Measurements from ENCODE around the gene LDAF1.

The LDAF1 gene

DNA sequence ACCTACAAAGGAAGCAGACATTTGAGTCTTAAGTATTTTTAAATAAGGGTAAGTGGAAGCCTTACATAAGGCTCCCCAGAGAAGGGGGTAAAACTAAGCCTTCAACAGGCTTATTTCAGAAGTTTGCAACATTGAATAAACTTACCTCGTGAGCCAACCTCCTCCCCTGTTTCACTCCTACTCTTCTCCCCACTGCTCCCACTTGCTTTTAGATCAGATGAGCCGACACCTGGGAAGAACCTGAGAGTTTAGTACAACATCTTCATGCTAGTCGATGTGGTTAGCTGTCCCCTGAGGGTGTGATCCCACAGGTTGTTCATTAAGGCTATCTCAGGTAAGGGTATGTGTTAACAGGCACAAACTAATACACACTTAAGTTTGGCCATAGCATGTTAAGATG is 39.1 kb downstream of the LDAF1 start:
- no peak for DNase-seq

DNA sequence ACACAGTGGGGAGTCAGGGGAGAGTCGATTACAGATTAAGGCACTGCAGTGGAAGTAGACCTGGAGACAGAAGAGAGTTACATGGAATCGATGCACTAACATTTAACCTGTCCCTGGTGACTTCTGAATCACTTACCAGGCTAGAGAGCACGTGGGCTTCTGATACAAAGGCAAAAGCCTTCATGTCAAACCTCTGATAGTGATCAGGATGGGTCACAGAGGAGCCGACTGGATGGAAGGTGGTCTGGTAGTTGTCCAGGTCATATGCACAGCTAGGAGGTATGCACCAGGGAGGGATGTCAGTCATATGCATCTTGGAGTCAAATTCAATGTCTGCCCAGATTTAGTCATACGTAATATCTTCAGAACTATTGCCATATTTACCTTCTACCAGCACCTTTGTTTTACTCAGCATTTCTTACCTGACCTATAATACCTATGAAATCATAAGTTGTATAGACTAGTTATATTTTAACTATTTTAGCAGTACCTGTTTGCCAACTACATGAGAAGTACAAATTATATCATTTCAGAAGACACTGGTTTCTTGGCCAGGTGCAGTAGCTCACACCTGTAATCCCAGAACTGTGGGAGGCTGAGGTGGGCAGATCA is 41.2 kb downstream of the LDAF1 start:
- DNase-seq, result no peak

DNA sequence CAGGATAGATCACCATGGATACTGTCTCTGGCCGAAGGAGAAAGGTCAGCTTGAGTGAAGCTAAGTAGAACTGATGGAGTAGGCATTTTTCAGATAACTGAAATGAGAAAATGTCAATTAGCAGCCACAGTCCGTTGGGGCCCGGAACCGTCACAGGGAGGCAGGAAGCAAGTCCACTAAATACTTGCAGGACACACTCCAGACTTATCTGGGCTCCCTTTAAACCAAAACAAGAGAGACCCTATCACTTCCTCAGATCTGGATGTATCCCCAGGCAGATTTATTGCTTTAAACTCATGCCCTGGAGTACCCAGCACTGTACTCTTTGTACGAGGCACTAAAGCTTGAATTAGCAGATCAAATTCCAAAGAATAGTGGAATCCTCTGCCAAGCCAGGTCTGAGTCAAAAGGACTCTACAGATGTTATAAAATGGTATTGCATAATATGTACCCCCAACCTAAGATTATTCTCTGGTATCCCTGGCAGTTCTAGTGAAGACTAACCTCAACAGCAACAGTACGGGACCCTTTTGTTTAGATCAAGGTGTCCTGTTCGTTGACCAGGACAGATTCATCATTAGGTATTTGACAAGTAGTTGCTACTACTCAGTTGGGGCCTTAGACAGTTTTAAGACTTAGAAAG is 44.8 kb downstream of the LDAF1 start:
- no peak for DNase-seq

DNA sequence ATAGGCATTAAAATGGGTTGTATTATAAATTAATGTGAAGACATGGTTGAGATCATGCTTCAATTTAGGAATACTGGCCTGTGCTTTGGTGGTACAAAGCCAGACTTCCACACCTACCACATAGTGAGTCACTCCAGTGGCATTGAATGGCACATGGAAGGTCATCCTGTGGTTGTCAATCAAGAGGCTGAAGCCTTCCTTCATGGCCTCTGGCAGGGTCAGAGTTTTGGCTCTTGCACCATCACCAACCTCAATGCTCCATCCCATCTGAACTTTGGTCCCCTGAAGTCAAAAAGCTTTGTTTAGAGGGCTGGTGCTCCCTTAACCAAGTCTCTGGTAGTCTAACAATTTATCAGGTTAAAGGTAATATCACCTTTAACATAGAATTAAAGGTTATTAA is 46.8 kb downstream of the LDAF1 start:
- DNase-seq, result no peak

DNA sequence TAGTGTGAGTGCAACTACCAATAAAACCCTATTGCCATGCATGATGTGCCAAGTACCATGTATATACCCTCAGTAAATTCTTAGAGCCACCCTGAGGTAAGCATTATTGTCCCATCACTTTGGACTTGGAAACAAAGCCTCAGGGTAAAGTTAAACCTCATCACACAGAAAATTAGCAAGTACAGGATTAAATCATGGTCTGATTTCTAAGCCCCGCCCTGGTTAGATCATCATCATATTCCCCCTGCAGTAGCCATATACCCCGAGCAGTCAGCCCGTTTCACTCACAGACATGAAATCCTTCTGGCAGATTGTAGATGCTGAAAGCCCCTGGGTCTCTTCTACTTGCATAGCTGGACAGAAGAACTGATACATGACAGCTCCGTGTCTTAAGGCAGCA is 48.1 kb downstream of the LDAF1 start:
- no peak for DNase-seq

DNA sequence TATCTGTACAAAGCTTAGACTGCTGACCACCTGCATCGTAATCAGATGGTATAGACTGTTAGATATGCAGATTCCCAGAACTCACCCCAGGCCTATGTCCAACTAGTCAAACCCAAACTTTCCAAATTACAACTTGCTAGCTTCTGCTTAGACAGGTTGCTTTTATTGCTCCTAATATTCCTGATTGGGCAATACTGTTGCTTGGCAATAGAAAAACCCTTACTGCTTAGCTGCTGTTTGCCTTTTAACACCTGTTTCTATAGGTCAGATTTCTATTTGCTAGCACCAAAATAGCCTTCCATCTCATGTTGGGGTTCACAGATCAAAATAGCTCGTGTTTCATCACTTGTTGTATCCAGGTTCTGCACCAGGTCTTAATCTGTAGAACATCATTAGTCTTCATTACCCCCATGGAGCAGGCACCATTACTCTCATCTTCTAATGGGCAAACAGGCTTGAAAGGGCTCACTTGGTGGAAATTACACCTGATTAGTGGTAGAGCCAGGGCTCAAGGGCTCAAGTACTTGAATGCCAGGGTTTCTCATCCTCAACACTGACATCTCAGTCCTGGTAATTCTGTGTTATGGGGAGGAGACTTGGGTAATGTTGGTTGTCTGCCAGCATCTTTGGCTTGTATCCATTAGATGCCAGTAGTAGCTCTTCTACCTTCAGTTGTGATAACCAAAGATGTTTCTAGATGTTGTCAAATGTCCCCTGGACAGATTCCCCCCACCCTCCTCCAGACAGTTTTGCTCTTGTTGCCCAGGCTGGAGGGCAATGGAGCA is 50.2 kb downstream of the LDAF1 start:
- DNase-seq, result no peak

DNA sequence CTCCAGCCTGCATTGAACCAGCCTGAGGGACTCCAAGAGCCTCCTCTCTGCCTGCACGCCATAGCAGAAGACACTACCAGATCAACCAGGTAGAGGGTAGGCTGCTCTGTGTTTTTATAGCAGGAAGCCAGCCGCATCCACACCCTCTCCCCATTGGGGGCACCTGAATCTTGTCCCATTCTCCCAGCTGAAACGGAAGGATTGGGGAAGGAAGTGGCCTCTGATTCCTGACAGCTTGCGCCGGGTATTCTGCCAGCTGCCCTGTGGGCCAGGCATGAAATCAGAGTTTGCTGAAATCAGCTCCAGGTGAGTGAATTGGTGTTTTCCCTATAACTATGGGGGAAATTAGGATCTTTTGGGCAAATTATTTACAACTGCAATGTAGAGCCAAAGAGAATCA is 53.0 kb downstream of the LDAF1 start, which contains the start of gene ZP2:
Gene ZP2 (minus strand): TSS at position 89 of the 400 bp plus-strand sequence. CDS start 27 bp downstream, at position 62.
- DNase-seq, result no peak

DNA sequence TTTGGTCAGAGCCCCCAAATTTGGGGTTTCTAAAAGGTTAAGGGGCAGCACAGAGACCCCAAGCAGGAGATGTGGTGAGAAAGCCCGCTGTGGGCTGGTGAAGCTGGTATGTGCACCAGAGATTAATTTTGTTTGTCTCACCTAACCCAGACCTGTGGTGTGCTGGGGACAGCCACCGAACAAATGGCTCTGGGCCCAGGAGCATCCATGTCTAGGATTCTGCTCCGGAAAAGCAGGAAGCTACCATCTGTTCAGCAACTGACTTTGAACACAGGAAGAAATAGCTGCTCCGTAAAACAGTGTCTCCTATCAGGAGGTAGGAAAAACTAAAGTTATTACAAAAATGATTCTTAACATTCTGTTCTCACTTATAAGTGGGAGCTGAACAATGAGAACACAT is 55.6 kb downstream of the LDAF1 start:
- DNase-seq, result no peak

DNA sequence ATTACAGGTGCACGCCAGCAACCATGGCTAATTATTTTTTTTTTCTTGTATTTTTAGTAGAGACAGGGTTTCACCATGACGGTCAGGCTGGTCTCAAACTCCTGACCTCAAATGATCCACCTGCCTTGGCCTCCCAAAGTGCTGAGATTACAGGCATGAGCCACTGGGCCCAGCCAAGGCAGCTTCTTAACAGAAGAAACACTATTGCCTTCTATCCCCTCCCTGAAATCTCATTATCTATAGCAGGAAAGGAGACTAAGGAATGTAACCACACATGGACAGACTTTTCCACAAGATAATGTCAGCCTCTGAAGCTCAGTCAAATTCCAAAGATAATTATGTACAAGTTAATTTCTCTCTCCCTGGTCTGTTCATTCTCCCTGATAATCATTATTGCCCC is 58.6 kb downstream of the LDAF1 start:
- DNase-seq, result no peak

DNA sequence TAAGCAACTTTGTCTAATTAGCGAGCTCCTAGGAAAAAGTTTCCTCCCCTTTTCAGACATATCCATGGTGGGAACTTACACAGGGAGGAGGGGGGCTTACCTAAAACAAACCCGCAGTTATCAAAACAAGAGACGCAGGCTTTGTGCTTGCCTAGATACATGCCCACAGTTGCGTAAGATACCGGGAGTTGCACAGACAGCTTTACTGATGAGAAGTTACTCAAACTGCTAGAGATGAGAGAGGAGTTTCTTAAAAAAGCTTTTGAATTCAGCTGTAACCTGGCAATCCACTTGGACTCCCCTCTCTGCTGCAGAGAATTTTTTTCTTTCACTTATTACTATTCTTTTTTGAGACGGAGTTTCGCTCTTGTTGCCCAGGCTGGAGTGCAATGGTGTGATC is 59.7 kb downstream of the LDAF1 start:
- no peak for DNase-seq

DNA sequence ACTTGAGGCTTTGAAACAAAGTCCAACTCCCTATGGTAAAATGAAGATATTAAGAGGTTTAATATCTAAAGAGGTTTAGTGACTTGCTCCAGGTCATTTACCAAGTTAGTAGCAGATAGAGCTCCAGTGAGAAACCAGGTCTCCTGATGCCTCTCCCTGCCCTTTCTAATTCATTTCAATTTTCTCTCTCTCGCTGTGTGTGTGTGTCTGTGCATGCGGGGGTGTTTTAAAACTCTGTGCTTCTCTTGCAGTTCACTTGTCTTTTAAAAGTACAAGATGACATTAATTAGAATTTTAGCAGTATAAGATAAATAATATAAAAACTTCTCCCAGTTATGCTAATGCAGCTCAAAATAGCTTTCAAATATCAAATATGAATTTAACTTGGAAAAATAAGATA is 61.1 kb downstream of the LDAF1 start:
- DNase-seq, result no peak

DNA sequence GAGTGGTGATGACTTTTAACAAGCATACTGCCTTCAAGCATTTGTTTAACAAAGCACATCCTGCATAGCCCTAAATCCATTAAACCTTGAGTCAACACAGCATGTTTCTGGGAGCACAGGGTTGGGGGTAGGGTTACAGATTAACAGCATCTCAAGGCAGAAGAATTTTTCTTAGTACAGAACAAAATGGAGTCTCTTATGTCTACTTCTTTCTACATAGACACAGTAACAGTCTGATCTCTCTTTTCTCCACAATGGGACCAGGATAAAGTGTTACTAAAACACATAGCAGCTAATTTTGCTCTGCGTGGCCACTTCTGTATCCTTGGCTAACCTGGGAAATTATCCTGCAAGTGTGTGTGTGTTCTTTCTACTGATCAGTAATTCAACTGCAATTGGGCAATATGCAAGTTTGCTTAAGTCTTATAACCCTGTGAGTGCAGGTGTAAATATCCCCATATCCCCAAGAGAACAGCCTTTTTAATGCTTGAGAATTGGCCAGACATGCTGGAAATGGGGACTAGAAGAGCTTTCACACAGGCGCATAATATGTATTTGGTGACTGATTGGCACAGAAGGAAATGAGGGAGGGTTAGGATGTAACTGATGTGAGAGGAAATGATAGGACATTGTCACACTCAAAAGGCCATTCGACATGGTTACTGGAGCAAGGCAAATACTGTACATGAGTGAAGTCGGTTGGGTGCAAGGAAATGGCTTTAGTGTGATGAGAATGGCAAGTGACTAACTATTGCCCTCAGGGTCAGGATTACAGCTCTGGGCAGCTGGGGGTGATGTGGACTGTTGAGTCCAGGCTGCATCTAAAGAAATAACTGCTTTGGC is 64.2 kb downstream of the LDAF1 start:
- DNase-seq, result no peak

DNA sequence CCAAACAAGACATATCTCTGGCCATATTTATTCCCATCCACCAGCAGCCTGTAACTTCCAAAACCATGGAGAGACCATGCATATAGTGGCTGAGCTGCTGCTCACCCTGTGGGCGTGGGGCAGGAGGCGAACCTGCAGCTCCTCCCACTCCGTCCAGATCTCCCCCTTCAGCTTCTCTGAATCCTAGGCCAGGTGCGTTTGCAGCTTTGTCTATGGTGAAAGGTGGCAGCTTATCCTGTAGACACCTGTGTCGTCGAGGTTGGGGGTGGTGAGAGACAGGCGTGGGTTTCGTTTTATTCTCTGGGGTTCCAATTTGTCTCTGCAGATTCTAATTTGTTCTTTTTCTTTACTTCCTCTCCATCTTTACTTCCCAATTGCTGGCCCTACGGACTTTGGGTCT is 65.3 kb downstream of the LDAF1 start:
- no peak for DNase-seq

DNA sequence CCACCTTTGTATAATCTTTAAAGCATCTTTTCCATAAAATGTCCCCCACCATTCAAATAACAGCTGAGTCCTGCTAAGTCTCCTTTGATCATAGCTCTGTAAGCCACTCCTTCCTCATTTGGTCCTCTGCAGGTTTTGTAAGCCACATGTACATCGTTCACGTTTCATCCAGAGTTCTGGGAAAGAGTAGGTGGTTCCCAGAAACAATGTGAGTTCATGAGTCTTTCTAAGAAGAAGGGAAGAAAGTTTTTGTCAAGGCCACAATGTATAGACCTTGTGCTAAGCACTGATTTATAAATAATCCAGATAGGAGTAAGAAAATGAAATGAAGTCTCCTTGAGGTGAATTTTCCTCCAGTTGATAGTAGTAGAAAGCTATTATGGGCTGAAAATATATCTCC is 66.3 kb downstream of the LDAF1 start:
- DNase-seq, result no peak

DNA sequence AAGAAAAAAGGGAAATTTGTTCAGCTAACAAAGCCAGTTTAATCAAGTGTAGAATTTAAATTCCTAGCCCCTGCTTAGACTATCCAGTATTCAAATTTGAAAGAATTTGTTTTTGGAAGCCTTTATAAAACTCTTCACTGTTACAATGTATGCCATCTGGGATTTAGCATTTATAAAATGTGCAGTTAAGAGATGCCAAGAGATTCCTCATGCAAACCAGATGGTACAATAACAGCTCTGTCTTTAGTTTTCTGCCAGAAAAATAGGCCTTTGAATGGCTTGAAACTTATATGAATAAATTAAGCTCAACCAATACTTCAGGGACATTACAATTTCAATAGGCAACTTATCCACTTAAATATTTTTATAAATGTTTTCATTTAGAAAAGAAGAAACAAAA is 68.3 kb downstream of the LDAF1 start:
- no peak for DNase-seq

DNA sequence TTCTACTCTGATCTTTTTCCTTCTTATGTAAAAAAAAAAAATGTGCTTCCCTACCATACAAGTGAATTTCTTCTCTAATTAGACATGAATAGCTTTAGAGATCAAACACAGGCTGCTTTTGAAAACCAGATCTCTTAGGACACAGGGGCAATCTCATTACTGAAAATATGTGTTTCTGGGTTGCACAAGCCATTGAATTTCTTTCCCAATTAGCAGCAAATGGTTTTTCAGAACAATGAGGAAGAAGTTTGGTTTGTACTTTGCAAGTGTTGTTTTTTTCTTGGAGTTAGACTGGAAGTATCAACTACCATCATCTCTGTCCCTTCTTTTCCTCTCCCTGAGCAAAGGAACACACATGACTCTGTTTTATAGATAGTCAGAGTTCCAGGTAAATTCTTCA is 69.4 kb downstream of the LDAF1 start:
- DNase-seq, result no peak

DNA sequence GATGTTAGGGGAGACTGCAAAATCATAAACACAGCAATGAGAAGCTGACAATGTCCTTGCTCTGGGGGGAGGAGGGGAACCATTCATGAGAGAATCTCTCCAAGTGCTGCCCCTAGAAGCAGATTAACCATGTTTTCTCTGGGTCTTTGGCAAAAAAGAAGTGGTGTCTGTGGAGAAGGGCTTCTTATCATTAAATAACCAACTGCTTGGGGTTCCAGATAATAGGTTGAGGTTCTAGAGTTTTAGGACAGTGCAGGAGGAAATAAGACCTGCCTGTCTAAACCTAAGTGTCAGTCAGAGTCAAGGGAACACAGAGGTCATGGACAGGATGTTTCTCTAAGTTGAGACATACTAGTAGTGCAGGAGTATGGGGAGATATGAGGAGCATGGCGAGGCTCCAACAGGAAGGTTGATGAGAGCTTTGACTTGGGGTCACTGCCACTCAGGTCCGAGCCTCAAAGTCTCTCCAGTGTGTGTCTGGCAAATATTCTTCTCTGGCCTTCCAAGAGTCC is 69.9 kb downstream of the LDAF1 start:
- no peak for DNase-seq
